Gastroesophageal sphincter (tissue), 2 donors: ENCODE data around the gene SERPINE3.

Experiments
- EP300 ChIP-seq: sonication (generic); formaldehyde crosslinking; IDR thresholded peaks from one replicate; pipeline ENCODE4 v1.6.1; 2017; ENCODE audit warnings: antibody characterized with exemption, mild to moderate bottlenecking
- POLR2A ChIP-seq, 2 donors: fragments of 450-650 bp; IDR thresholded peaks; one replicate each; pipeline ENCODE4 v1.6.1; 2017; ENCODE audit warnings: antibody characterized with exemption in 2 of 2, mild to moderate bottlenecking in 2 of 2, moderate library complexity in 1 of 2
- POLR2AphosphoS5 ChIP-seq: sonication (generic); formaldehyde crosslinking; IDR thresholded peaks from one replicate; pipeline ENCODE4 v1.6.1; 2017; ENCODE audit warnings: antibody characterized with exemption

- TF ChIP-seq POLR2AphosphoS5 (no peak), EP300 (no peak), POLR2A (IDR thresholded peaks at IDR 0.05) (no peak)
Observed at GRCh38 chr13:51308781-51309180, 30.7 kb upstream of the SERPINE3 start.
